Measurements from ENCODE around the gene TEDDM1. TPM values are rescaled to one million over a fixed set of nuclear protein-coding genes. Genes with fewer than 3 reads are reported as not detected.
A peak's percentile ranks its signal among the peaks of the same experiment; 100 is the strongest.

The TEDDM1 gene
- total and polyA plus RNA-seq, 2 experiments from 2014 or later, result not detected

GRCh38 chr1:182388392-182389134, 11.9 kb downstream of the TEDDM1 start (continued):
- TF ChIP-seq ZNF462 (CRISPR knock-in tag; IDR thresholded peaks at IDR 0.05) (no peak), CREB1 (CRISPR knock-in tag; IDR thresholded peaks at IDR 0.05; ENCODE audit: low read depth) (no peak), EZH2phosphoT487 (IDR thresholded peaks at IDR 0.05; ENCODE audit: unreplicated experiment) (no peak)

DNA sequence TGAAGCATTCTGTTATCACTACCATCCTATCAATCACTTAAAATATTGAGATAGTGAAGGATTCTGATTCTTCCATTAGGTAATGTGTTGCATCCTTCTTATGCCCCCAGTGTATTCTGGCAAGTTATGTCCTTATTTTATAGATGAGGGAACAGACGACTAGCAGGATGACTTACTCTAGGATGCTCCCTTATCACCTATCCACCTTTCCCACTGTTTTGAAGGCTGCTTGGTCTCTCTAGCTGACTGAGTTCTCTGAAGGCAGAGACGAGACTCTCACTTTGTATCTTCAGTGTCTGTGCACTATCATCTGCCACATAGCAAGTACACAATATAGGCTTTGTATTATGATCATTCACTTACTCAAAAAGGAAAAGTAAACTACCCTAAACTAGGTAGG, 12.9 kb downstream of the TEDDM1 start:
- Mint-ChIP-seq H3K27me3 (ENCODE audit: insufficient read depth, low read depth, poor library complexity) (peaks cover 14% of the 10 kb centered on the region), H3K9me3 (no peaks in the 10 kb centered on the region; the same call in 2 of the 3 replicates), H3K36me3 (ENCODE audit: low read depth) (peaks cover 84% of the 10 kb centered on the region), H3K4me1 (peaks cover 13% of the 10 kb centered on the region; the same call in 2 of the 3 replicates), H3K27ac (no peak overlapping the region), H3K4me3 (peak overlapping the region; percentile 41; the same call in 2 of the 3 replicates)
- Histone ChIP-seq H3K27ac (ENCODE audit: low read depth) (peak overlapping the region; percentile 57; the same call in 1 of the 2 replicates), H3K4me3 (peak overlapping the region; percentile 97; the same call in 1 of the 2 replicates), H3K4me2 (no peak overlapping the region), H3K9me2 (ENCODE audit: insufficient read depth) (no peaks in the 10 kb centered on the region), H3K36me3 (ENCODE audit: insufficient read depth) (peaks cover 68% of the 10 kb centered on the region), H4K20me1 (replicated peaks; ENCODE audit: insufficient read depth) (peaks cover 66% of the 10 kb centered on the region), H3K79me2 (replicated peaks; ENCODE audit: insufficient read depth) (peaks cover 69% of the 10 kb centered on the region), H3F3A (replicated peaks; ENCODE audit: low read depth) (peaks cover 39% of the 10 kb centered on the region), H3K4me1 (ENCODE audit: insufficient read depth) (peaks cover 15% of the 10 kb centered on the region), H3K27me3 (ENCODE audit: insufficient read depth) (no peaks in the 10 kb centered on the region), H2AFZ (no peak overlapping the region)
- no peak for TF ChIP-seq ZNF331 (CRISPR knock-in tag; IDR thresholded peaks at IDR 0.05; ENCODE audit: low read depth)
- TF ChIP-seq STAT1 (IDR thresholded peaks at IDR 0.05; ENCODE audit: unreplicated experiment), result no peak
- no peak for TF ChIP-seq EZH2 (IDR thresholded peaks at IDR 0.05; ENCODE audit: low read depth, unreplicated experiment)
- ATAC-seq (no peak), DNase-seq (ENCODE audit: low spot score) (no peak)

Measured in GM23338 (cell line).